ENCODE data around the gene RHOF.
"Not testable (repeated sequence)": the region's sequence is repeated elsewhere in the genome, so short reads cannot be mapped to it uniquely, and the experiment has no call there.

Gene RHOF

GRCh38 chr12:121791671-121792551, 1.6 kb downstream of the RHOF start:
- FAIRE-seq, result no peak

GRCh38 chr12:121790785-121791184, 2.7 kb downstream of the RHOF start:
- not testable (repeated sequence) for FAIRE-seq

DNA sequence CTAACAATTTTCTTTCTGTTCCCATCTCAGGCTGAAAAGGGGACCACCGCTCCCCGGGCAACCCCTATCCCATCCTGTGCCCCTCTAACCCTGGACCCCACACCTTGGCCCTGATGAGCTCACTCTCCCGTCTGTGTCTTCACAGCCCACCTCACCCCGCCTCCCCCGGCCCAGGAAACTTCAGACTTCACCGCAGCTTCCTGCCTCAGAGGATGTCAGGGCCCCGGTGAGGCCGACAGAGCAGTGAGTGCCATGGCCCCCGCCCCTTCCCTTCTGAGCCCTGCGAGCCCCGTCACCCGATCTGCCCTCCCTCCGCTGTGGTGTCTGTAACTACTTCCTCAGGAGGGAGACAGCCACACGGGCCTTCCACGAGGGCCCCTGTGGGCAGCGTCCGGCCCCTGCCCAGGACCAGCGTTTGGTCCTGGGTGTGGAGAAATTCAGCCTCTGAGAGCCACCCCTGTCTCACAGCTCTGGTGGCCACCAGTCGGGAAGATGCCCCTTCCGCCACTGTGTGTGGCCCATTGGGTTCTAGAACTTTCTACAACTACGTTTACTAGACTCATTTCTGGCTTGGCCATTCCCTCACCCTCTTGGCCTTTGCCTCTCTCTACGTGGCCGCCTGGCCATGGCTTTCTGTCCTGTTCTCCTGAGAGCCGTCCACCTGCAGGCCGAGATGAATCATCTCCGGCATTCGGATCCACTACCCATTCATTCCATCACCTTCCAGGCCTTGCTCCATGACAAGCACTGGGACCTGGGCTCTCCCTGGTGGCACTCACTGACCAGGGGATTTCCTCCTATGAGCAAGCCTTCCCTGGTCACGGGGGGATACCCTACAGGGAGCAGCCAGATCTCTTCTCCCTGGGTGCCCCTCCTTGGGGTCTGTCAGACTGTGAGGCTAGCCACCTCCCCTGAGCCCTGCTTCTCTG, 3.4 kb downstream of the RHOF start:
- no peak for FAIRE-seq

DNA sequence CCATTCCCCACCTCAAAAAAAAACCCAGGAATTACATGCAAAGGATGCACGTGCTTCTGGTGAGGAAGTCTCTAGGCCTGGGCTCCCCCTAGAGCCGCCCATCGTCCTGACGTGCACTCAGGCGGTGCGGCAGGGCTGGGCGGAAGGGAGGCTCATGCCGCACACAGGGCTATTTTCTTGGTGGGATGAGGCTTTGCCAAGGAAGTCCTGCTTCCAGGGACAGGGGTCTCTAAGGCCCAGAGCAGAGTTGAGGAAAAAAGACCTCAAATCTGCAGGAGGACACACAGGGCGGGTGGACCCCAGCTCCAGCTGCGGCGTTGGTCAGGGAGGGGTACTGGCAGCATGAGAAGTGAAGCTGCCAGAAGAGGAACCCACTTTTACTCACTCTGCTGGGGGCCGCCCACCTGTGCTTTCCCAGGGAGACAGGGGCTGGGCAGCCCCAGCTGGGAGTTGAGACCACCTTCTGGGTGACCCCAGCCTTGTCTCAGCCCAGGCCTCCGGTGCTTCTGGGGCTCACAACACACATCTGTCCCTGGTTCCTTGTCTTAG, 4.2 kb downstream of the RHOF start:
- FAIRE-seq, result no peak

DNA sequence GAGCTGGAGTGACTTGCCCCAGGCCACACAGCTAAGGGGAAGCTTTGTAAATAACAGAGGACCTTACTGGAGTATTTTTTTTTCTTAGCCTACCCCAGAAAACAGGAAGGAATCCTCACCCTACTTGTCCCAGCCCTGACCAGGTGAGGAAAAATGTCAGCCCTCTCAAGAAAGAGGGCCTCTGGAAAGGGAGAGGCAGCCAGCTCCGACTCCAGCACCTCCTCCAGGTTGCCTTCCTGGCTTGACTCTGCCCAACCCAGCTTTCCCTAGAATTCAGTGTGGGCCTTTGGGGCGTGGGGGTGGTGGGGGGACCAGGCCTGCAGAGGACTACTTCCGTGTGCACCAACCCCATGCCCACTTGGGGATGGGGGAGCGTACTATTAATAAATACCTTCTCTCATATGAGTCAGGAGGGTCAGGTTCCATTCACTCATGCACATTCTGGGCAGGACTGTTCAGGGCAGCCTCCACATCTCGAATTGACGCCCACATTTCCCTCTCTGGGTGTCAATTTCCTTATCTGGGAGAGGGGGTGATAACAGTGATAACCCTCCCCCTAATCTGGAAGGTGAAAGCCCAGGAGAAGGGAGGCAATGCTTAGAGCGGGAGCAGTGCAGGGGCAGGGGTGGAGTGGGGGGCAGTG, 5.2 kb downstream of the RHOF start:
- no peak for FAIRE-seq

GRCh38 chr12:121787063-121788025, 6.1 kb downstream of the RHOF start:
- no peak for FAIRE-seq

GRCh38 chr12:121786440-121786825, 7.1 kb downstream of the RHOF start:
- FAIRE-seq, result no peak

DNA sequence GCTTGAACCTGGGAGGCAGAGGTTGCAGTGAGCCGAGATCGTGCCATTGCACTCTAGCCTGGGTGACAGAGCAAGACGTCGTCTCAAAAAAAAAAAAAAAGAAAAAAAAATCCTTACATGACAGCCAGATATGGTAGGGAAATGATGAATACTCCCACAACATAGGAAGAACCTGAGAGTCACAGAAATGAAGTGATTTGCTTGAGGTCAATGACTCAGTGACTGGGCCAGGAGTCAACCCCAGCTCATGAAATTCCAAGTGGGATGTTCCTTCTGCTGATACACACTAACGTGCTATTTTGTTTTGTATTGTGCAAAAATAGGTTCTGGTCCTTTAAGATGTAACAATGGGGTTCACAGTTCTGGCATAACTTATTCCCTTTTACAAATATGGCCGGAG, 9.0 kb downstream of the RHOF start:
- FAIRE-seq, result no peak

DNA sequence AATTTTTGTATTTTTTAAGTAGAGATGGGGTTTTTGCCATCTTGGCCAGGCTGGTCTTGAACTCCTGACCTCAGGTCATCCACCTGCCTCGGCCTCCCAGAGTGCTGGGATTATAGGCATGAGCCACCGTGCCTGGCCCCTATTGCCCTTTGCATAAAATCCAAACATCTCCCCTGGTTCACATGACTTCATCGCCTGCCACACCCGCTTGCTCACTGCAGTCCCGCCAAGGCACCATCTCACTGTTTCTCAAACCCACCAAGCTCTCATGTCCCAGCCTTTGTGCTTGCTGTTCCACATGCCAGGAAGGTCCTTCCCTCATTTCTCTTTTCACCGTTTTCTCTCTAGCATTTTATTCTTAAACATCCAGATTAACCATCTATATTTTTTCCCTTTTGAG, 9.7 kb downstream of the RHOF start:
- no peak for FAIRE-seq

DNA sequence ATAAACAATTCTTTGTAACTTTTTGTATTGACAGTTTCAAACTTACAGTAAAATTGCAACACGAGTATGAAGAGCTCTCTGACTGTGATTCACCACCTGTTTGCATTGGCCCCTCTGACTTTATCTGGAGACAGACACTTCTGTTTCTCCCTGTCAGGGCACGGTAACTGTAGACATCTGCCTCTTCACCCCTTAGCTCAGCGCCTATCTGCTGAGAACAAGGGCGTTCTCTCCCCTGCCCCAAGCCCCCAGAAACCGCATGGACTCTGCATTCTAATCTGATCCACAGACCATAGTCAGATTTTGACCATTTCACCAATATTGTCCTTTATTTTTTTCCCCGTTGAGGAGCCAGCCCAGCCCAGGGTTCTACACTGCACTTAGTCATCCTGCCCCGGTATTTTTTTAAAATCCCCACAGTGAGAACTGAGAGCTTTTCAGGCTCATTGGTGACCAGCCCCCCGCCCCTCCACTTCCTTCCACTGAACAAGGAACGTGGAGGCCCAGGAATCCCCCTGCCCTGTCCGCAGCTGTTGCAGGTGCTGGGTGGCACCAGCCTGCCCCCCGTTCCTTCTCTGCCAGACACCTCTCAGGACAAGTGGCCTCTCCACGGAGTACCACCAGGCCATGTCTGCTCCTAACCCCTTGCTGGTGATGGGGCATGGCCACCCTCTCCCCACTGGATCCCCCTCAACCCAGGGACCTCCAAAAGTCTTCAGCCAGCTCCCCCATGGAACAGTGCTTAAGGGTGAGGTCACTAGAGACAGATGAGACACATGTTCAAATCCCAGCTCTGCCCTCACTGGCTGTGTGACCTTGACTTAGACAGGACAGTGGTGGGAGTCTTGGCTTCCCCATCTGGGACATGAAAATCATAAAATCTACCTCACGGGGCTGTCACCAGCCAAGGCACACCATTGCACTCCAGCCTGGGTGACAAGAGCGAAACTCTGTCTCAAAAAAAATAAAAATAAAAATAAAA, 11.2 kb downstream of the RHOF start:
- no peak for FAIRE-seq

DNA sequence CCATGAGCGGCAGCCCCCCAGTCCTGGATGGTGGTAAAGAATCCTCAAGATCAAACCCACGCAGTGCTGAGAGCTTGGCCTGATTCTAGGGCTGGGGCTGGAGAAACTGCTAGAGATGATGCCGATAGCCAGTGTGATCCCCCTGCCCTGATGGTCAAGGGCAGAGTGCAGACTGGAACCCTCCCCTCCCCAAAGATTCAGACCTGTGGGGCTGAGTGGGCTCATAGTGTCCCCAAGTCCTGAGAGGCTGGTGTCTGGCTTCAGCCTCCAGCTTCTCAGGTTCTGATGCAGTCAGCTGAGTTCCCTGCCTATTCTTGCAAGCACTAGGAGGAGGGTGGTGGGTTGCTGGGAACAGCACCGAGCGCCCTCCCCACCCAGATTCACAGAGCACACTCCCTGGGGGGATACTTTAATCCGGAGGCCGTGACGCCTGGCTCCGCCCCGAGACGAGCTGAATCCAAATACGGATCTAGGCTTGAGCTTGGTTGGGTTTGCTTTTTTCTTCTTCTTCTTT, 11.9 kb downstream of the RHOF start:
- FAIRE-seq, result no peak

GRCh38 chr12:121780429-121780828, 13.1 kb downstream of the RHOF start:
- no peak for FAIRE-seq

DNA sequence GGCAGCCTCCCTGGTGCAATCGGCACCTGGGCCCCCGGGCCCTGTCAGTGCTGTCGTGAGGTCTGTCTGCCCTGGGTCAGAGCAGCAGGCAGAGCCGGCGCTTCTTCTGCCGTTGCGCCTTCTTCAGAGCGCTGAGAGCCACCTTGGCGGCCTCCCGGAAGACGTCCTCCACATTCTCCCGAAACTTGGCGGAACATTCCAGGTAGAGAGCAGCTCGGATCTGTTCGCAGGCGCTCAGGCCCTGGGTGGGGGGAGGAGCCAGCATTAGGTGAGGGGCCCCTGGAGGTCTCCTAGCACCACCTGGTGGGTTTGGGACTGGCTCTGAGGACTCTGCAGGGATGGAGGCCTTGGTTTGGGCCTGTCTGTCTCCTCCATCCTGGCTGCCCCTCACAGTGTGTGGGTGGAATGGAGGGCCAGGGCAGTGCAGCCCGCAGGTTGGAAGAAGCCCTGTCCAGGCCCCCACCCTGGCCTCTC, 14.0 kb downstream of the RHOF start:
- no peak for FAIRE-seq

- no peak for FAIRE-seq
Observed at GRCh38 chr12:121778567-121779421, 14.7 kb downstream of the RHOF start.

DNA sequence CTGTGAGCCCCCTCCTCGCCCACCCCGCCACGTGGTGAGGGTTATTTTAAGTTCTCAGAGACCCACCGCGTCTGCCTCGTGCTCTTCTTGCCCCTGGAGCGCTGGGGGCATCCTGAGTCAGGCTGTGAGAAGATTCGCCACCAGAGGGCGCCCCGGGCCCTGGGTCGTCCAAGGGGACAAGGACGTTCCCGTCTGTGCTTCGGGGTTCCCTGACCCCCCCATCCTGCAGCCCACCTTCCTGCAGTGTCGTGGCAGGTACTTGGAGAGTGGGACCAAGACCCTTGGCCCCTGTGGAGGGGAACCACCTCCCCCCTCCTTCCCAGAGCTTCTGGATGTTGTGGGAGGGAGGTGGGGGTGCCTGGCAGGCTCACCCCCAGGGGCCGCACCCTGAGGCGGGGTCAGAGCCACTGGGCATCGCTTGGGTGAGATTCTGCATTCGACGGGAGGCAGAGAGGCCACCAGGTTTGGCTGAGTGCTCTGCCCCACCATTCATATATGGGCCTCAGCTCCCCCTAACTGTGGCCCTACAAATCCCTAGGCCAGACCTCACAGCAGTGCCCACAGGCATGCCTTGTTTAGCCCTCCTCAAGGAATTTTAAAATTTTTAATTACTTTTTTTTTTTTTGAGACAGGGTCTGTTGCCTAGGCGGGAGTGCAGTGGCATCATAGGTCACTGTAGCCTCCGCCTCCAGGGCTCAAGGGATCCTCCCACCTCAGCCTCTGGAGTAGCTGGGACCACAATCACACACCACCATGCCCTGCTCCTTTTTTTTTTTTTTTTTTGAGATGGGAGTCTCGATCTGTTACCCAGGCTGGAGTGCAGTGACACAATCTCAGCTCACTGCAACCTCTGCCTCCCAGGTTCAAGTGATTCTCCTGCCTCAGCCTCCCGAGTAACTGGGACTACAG, 17.0 kb downstream of the RHOF start:
- no peak for FAIRE-seq

DNA sequence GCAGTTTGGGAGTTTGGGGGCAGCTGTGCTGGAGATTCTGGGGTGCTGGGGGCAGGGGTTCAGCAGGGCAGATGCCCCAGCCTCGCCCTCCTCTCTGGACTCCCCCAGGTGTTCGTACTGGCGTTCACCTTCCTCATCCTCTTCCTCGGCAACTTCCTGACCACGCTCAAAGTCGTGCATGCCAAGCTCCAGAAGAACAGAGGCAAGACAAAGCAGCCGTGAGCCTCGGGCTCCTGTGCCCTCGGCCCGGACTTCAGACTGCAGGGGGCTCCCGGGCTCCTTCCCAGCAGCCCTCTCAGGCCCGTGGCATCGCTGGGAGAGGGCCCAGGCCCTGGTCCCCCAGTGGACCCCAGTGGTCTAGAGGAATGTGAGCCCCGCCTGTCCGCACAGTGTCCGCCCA, 18.0 kb downstream of the RHOF start:
- no peak for FAIRE-seq

DNA sequence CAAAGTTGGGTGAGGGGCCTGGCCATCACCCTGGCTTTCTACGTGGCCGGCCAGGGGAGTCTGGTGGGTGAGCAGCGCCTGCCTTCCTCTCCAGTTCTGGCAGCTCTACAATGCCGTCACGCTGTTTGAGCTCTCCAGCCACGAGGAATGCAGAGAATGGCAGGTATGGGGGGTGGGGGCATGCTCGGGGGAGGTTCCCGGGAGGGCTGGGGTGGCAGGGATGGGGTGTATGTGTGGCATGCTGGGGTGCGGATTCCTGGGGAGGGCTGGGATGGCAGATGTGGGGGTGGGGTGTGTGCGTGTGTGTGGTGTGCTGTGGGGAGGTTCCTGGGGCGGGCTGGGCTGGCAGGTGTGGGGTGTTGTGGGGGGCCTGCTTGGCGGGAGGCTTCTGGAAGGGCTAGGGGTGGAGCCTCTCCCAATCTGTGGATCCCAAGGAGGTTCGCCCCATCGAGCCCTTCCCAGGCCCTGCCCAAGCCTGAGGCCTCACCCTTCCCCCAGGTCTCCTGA, 18.5 kb downstream of the RHOF start:
- FAIRE-seq, result no peak
